Activated CD8-positive, alpha-beta memory T cell treated with anti-CD3 and anti-CD28 coated beads for 48 hours (primary cell): ENCODE results near the gene DGCR2.

Experiments
- DNase-seq, 3 experiments: peaks; one replicate each; pipeline ENCODE4 v3.0.0-alpha.2; 2020; ENCODE audit warnings: low read depth in 2 of 3, low spot score in 2 of 3

Gene DGCR2

GRCh38 chr22:19147195-19147780, 25.1 kb upstream of the DGCR2 start:
- no peak for DNase-seq

GRCh38 chr22:19146215-19146968, 24.2 kb upstream of the DGCR2 start:
- no peak for DNase-seq

- DNase-seq: peak in 1 of 3 experiments; percentile 7
Measured at GRCh38 chr22:19143967-19144400, 21.8 kb upstream of the DGCR2 start.

- no peak for DNase-seq
Measured at GRCh38 chr22:19143212-19143611, 21.0 kb upstream of the DGCR2 start.

GRCh38 chr22:19142394-19142793, 20.2 kb upstream of the DGCR2 start:
- no peak for DNase-seq

- no peak for DNase-seq
Measured at GRCh38 chr22:19139974-19140373, 17.8 kb upstream of the DGCR2 start.

GRCh38 chr22:19139001-19139356, 16.8 kb upstream of the DGCR2 start:
- DNase-seq: no peak

- no peak for DNase-seq
Measured at GRCh38 chr22:19138217-19139000, 16.2 kb upstream of the DGCR2 start.

- no peak for DNase-seq
Measured at GRCh38 chr22:19137384-19138216, 15.4 kb upstream of the DGCR2 start.

- no peak for DNase-seq
Measured at GRCh38 chr22:19136915-19137314, 14.7 kb upstream of the DGCR2 start.

GRCh38 chr22:19134874-19135273, 12.7 kb upstream of the DGCR2 start:
- no peak for DNase-seq

GRCh38 chr22:19134176-19134831, 12.1 kb upstream of the DGCR2 start:
- no peak for DNase-seq

GRCh38 chr22:19133561-19133960, 11.3 kb upstream of the DGCR2 start:
- DNase-seq: no peak

- DNase-seq: no peak
Measured at GRCh38 chr22:19132693-19133400, 10.6 kb upstream of the DGCR2 start.

GRCh38 chr22:19132153-19132552, 9.9 kb upstream of the DGCR2 start:
- DNase-seq: no peak

- DNase-seq: no peak
Measured at GRCh38 chr22:19131685-19132015, 9.4 kb upstream of the DGCR2 start.

- no peak for DNase-seq
Measured at GRCh38 chr22:19130959-19131684, 8.9 kb upstream of the DGCR2 start, which contains the start of gene TSSK2. Gene TSSK2, plus strand, starts transcription at chr22:19131308. Its CDS starts 92 bp downstream, at chr22:19131400.

- no peak for DNase-seq
Measured at GRCh38 chr22:19129871-19130270, 7.7 kb upstream of the DGCR2 start.

- DNase-seq: no peak
Measured at GRCh38 chr22:19128946-19129727, 6.9 kb upstream of the DGCR2 start.
